MCF 10A (cell line): ENCODE results near the gene SORBS2. TPM values are rescaled to one million over a fixed set of nuclear protein-coding genes. Genes with fewer than 3 reads are reported as not detected.

Experiments
- BruUV-seq: library from RNA; stranded (reverse); fragments of 400-500 nt; replicated peaks from 2 replicates; lab custom pipeline; 2021; lab: Mats Ljungman, UMichigan
- CTCF ChIA-PET: fragments of 300-600 bp; sonication (Branson Sonifier 250); formaldehyde crosslinking; extraction: SDS; loops from one replicate; lab custom pipeline; 2021; ENCODE audit warnings: antibody characterized with exemption, inconsistent platforms; lab: Yijun Ruan, JAX
- POLR2A ChIA-PET: fragments of 300-600, 350-650 bp; sonication (Branson Sonifier 250); formaldehyde crosslinking; extraction: SDS; loops from one replicate; lab custom pipeline; 2020; ENCODE audit warnings: antibody characterized with exemption, inconsistent platforms; lab: Yijun Ruan, JAX
- DNase-seq: peaks from one replicate; pipeline ENCODE4 v3.0.0-alpha.2; 2018; ENCODE audit not compliant: unreplicated experiment
- H3K27ac Mint-ChIP-seq: one replicate; pipeline ENCODE4 v1.8.0; 2022; ENCODE audit warnings: mild to moderate bottlenecking, low read depth, mixed read lengths; ENCODE audit not compliant: unreplicated experiment
- H3K27me3 Mint-ChIP-seq: one replicate; pipeline ENCODE4 v1.8.0; 2022; ENCODE audit warnings: mixed read lengths; ENCODE audit not compliant: insufficient read depth, unreplicated experiment
- H3K36me3 Mint-ChIP-seq: one replicate; pipeline ENCODE4 v1.8.0; 2022; ENCODE audit warnings: mild to moderate bottlenecking, moderate library complexity, mixed read lengths; ENCODE audit not compliant: insufficient read depth, unreplicated experiment
- H3K4me1 Mint-ChIP-seq: one replicate; pipeline ENCODE4 v1.8.0; 2022; ENCODE audit warnings: mixed read lengths; ENCODE audit not compliant: insufficient read depth, unreplicated experiment
- H3K4me3 Mint-ChIP-seq: one replicate; pipeline ENCODE4 v1.8.0; 2022; ENCODE audit warnings: mild to moderate bottlenecking, moderate library complexity, mixed read lengths; ENCODE audit not compliant: unreplicated experiment
- H3K9me3 Mint-ChIP-seq: one replicate; pipeline ENCODE4 v1.8.0; 2022; ENCODE audit warnings: mixed read lengths; ENCODE audit not compliant: unreplicated experiment
- intact Hi-C: fragments of 100-400 bp; cut with micrococcal nuclease; formaldehyde crosslinking; loops from 2 replicates; pipeline ENCODE4 v1.14.1; 2022
- total RNA-seq: library from RNA; stranded (reverse); gene quantifications from 2 replicates; pipeline ENCODE4 v1.2.3, GENCODE V29; 2022
- TF ChIP-seq, protein P1 (sequence below): fragments of 200-600 bp; IDR thresholded peaks from one replicate; pipeline ENCODE4 v1.8.0; 2022; ENCODE audit warnings: antibody characterized with exemption, mild to moderate bottlenecking; ENCODE audit not compliant: unreplicated experiment

SORBS2 gene
- total RNA-seq, 1 experiment from 2014 or later = 19.3 TPM

DNA sequence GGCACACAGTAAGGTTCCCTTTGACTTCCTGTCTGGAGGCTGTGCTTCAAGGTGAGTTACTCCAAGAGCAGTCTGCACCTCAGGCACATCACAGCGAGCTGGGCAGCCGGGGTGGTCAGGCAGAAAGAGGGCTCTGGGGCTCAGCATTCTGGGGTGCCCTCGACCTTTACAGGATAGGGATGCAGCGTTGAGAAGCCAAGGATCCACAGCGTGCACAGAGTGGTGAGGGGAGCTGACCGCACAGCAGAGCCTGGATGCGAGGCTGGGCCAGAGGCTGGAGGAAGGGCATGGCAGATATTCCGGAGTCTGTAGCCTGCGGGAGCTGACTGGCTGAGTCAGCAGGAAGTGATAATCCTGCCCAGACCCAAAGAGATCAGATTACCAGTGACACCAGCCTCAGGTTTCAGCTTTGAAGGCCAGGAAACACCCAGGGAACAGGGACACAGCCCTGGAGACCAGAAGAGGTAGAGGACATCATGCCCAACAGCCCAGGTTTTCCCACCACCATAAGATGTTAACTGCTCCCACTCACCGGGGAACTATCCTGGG, 238.3 kb downstream of the SORBS2 start:
- TF ChIP-seq, protein P1, sequence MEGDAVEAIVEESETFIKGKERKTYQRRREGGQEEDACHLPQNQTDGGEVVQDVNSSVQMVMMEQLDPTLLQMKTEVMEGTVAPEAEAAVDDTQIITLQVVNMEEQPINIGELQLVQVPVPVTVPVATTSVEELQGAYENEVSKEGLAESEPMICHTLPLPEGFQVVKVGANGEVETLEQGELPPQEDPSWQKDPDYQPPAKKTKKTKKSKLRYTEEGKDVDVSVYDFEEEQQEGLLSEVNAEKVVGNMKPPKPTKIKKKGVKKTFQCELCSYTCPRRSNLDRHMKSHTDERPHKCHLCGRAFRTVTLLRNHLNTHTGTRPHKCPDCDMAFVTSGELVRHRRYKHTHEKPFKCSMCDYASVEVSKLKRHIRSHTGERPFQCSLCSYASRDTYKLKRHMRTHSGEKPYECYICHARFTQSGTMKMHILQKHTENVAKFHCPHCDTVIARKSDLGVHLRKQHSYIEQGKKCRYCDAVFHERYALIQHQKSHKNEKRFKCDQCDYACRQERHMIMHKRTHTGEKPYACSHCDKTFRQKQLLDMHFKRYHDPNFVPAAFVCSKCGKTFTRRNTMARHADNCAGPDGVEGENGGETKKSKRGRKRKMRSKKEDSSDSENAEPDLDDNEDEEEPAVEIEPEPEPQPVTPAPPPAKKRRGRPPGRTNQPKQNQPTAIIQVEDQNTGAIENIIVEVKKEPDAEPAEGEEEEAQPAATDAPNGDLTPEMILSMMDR = no peak
- peak overlapping the region; percentile 46 for H3K27ac Mint-ChIP-seq
- H3K36me3 Mint-ChIP-seq = peaks cover 5% of the 10 kb centered on the region
- intact Hi-C loops = loop anchor here (1.0 kb wide), 1 partner anchor 102 kb away; the partner anchor contains the start of gene CCDC110
- no peaks in the 10 kb centered on the region for H3K9me3 Mint-ChIP-seq
- H3K4me3 Mint-ChIP-seq = peak overlapping the region; percentile 69
- no TSS peak for BruUV-seq
- POLR2A ChIA-PET = interaction anchor here (0.7 to 1.2 kb wide), 3 partner anchors 10 to 263 kb away, joined by 3 read pairs; a partner anchor contains a TSS
- DNase-seq = peak; percentile 93
- peaks cover 9% of the 10 kb centered on the region for H3K4me1 Mint-ChIP-seq
- CTCF ChIA-PET = interaction anchor here (0.6 to 1.4 kb wide), 5 partner anchors 9 to 759 kb away, joined by 3 read pairs; no protein-coding TSS in a partner anchor
- H3K27me3 Mint-ChIP-seq = no peaks in the 10 kb centered on the region

DNA sequence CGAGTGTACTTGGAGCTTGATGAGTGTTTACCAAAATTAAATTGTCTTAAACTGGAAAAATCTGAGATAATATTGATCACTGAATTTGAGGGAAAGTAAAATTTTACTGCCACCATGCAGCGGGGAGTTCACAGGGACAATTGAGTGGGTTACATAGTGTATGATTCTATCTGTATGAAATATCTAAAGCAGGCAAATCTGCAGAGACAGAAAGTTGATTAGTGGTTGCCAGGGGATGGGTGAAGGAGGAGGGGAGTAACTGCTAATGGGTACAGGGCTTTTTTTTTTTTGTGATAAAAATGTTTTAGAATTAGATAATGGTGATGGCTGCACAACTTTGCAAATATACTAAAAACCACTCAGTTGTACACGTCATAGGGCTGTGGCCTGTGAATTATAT, 241.3 kb downstream of the SORBS2 start:
- H3K9me3 Mint-ChIP-seq = no peaks in the 10 kb centered on the region
- ChIA-PET CTCF (interaction anchor here (0.6 to 0.7 kb wide), 3 partner anchors 14 to 463 kb away, joined by 3 to 4 read pairs (median 3); no protein-coding TSS in a partner anchor), POLR2A (no interaction called here)
- intact Hi-C loops = no loop called here
- H3K4me1 Mint-ChIP-seq = peaks cover 9% of the 10 kb centered on the region
- no peak overlapping the region for H3K4me3 Mint-ChIP-seq
- H3K27ac Mint-ChIP-seq = no peak overlapping the region
- peaks cover 4% of the 10 kb centered on the region for H3K36me3 Mint-ChIP-seq
- H3K27me3 Mint-ChIP-seq = no peaks in the 10 kb centered on the region
- TF ChIP-seq, protein P1 = no peak
- DNase-seq = no peak
- BruUV-seq = no TSS peak

DNA sequence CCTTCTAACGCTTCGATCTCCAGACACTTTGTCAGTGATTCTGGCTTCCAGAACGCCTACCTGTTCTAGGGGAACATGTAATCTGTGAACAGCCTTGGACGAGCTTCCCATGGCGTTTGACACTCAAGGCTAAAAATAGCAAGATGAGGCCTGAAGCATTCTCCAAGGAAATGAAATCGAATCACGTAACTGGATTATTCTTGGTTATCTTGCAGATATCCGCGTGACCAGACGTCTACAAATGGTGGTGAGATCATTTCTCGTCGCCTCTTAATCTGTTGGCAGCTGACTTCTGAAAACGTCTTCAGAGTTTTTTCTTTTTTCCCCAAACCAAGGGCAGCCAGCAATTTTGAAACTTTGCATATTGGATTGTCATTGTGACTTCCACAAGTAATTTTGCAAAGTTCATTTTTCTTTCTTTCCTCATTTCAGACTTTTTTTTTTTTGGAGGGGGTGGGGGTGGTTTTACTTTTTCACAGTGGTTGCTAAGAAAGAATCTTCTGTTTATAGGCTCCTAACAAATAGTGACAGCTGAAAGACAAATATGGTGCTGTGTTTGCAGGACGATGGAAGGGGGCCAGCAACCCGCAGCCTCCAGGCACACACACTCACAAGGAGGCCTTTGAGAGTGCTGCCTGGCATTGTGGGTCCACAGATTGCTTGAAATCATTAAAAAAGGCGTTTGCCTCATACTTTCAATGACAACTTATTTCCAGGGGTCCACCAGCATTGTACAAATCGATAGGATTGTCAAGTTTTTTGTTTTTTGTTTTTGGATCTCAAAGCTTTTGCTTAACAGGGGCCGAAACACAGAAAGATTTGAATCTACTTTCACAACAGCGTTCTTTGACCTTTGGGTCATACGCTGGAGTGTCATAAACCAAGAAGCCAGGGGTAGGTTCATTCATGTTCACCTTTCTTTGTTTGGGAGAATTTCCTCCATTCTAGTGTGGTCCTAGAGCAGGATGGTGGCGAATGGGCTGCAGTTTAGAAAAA, 244.3 kb downstream of the SORBS2 start:
- TF ChIP-seq, protein P1 = no peak
- H3K36me3 Mint-ChIP-seq = peaks cover 5% of the 10 kb centered on the region
- intact Hi-C loops = no loop called here
- H3K4me3 Mint-ChIP-seq = no peak overlapping the region
- CTCF ChIA-PET = no interaction called here
- no peaks in the 10 kb centered on the region for H3K9me3 Mint-ChIP-seq
- no peak overlapping the region for H3K27ac Mint-ChIP-seq
- no peak for DNase-seq
- H3K27me3 Mint-ChIP-seq = no peaks in the 10 kb centered on the region
- BruUV-seq = no TSS peak
- POLR2A ChIA-PET = interaction anchor here (0.5 kb wide), 1 partner anchor 41 kb away, joined by 3 read pairs; no protein-coding TSS in a partner anchor
- H3K4me1 Mint-ChIP-seq = no peaks in the 10 kb centered on the region

DNA sequence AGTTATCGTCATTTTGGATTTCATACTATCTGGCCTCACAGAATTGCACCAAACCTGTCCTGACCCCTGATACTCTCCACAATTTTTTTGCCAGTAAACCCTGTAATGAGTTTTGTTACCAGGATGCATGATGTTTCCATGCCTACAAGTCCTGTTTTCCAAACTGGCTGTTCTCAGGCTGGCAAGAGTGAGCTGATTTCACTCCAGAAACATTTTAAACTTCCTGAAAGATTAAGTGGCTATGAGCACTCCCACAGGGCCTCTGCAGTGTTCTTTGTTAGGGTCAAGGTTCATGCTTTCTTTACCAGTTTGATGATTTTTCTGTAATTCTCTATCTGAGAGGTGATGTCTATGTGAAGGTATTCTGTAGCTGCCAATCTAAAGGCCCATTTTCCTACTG, 245.0 kb downstream of the SORBS2 start:
- no TSS peak for BruUV-seq
- intact Hi-C loops = no loop called here
- DNase-seq = no peak
- Mint-ChIP-seq H3K4me3 (no peak overlapping the region), H3K27ac (no peak overlapping the region), H3K9me3 (no peaks in the 10 kb centered on the region), H3K4me1 (no peaks in the 10 kb centered on the region), H3K27me3 (no peaks in the 10 kb centered on the region), H3K36me3 (peaks cover 5% of the 10 kb centered on the region)
- POLR2A ChIA-PET = interaction anchor here (0.5 kb wide), 1 partner anchor 41 kb away, joined by 3 read pairs; no protein-coding TSS in a partner anchor
- TF ChIP-seq, protein P1 = no peak
- CTCF ChIA-PET = no interaction called here
